Right lobe of liver (tissue), 6 donors: ENCODE data around the gene AADAC. TPM values are rescaled to one million over a fixed set of nuclear protein-coding genes. Genes with fewer than 3 reads are reported as not detected.

Experiments used
- ATAC-seq, 4 donors: fragments of 200-7000 bp; cut with Tn5 transposase; one replicate each; pipeline ENCODE4 v1.9.1; 2020; ENCODE audit warnings: mild to moderate bottlenecking in 4 of 4, moderate library complexity in 4 of 4
- DNase-seq, 3 donors: peaks; one replicate each; pipeline ENCODE4 v3.0.0-alpha.2; 2020
- H3K27ac ChIP-seq, 3 donors: fragments of 200-600 bp; one replicate each; pipeline ENCODE4 v1.8.0; 2022
- H3K27me3 ChIP-seq, 2 donors: fragments of 200-600 bp; one replicate each; pipeline ENCODE4 v1.8.0; 2022
- H3K36me3 ChIP-seq, 4 donors: fragments of 200-600 bp; sonication (generic) in 1 of 4; one replicate each; pipeline versions ENCODE4 v1.5.1 to v1.8.0; 2017 to 2022; ENCODE audit warnings: control low read depth in 1 of 4
- H3K4me1 ChIP-seq, 4 donors: fragments of 200-600 bp; sonication (generic) in 1 of 4; one replicate each; pipeline versions ENCODE4 v1.5.1 to v1.8.0; 2017 to 2022; ENCODE audit warnings: control low read depth in 1 of 4
- H3K4me3 ChIP-seq, 3 donors: fragments of 200-600 bp; one replicate each; pipeline ENCODE4 v1.8.0; 2022
- H3K9me3 ChIP-seq, 4 donors: fragments of 200-600 bp; sonication (generic) in 1 of 4; one replicate each; pipeline versions ENCODE4 v1.5.1 to v1.8.0; 2017 to 2022; ENCODE audit warnings: control low read depth in 1 of 4
- POLR2A ChIP-seq: fragments of 450-650 bp; IDR thresholded peaks from one replicate; pipeline ENCODE4 v1.6.1; 2017; ENCODE audit warnings: antibody characterized with exemption, mild to moderate bottlenecking
- WGBS: methylation state at CpG from one replicate; pipeline ENCODE4 v1.1.6; 2018; ENCODE audit warnings: low coverage, low lambda C conversion rate; ENCODE audit not compliant: insufficient coverage; ENCODE audit errors: missing lambda C conversion rate; 5-methylcytosine and 5-hydroxymethylcytosine counted together
- intact Hi-C, 2 donors: fragments of 100-400 bp; cut with DNase I; formaldehyde crosslinking; loops; one replicate each; pipeline versions ENCODE4 v1.11.2 to v1.14.1; 2022
- total RNA-seq, 6 experiments: library from RNA; depleted of rRNA in 2 of 6; stranded (reverse); fragments of >200 nt in 2 of 6; fragmentation: NEBNext Ultra II Directional in 3 of 6; extraction: Animal tissue kit (Norgen Biotek cat#: 25700) in 3 of 6; gene quantifications; one replicate each; pipeline versions ENCODE4 v1.1.0 to v1.2.4, GENCODE V29; 2016 to 2023
- TF ChIP-seq, protein P1 (sequence below), 4 donors: fragments of 200-600 bp in 3 of 4; fragments of 450-650 bp in 1 of 4; IDR thresholded peaks; one replicate each; pipeline versions ENCODE4 v1.5.1 to v1.8.0; 2016 to 2022; ENCODE audit warnings: antibody characterized with exemption in 4 of 4, mild to moderate bottlenecking in 2 of 4
- donor health status: DM: no; HTN: yes; CAD: no.
- donor health status: DM: no; HTN: no; CAD: no.
- donor health status: DM: no; HTN: no; CAD: no.
- donor health status: DM: no; HTN: yes; CAD: no.
- donor health status: DM: no; HTN: yes; CAD: no.

AADAC gene
- total RNA-seq, 6 experiments from 2014 or later = 160 to 275 (median 229) TPM

DNA sequence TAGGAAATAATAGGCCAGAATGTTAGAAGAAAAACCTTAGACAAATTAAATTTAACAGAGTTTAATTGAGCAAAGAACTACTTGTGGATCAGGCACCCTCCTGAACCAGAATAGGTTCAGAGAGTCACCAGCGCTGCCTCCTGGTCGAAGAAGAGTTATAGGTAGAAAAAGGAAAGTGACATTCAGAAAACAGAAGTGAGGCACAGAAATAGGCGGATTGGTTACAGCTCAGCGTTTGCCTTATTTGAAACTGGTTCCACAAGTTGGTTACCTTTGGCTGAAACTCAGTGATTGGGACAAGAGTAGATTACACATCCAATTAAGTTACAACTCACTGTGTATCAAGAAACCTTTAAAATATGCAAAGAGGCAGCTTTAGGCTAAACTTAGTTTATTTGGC lies 4.4 kb downstream of the AADAC start:
- intact Hi-C loops = no loop called here
- peaks cover 0 to 16% (median 0%) of the 10 kb centered on the region in 4 donors for H3K4me1 ChIP-seq
- no peak overlapping the region for H3K4me3 ChIP-seq
- H3K27me3 ChIP-seq = no peaks in the 10 kb centered on the region
- no peaks in the 10 kb centered on the region for H3K9me3 ChIP-seq
- no peak for ATAC-seq
- TF ChIP-seq, protein P1, sequence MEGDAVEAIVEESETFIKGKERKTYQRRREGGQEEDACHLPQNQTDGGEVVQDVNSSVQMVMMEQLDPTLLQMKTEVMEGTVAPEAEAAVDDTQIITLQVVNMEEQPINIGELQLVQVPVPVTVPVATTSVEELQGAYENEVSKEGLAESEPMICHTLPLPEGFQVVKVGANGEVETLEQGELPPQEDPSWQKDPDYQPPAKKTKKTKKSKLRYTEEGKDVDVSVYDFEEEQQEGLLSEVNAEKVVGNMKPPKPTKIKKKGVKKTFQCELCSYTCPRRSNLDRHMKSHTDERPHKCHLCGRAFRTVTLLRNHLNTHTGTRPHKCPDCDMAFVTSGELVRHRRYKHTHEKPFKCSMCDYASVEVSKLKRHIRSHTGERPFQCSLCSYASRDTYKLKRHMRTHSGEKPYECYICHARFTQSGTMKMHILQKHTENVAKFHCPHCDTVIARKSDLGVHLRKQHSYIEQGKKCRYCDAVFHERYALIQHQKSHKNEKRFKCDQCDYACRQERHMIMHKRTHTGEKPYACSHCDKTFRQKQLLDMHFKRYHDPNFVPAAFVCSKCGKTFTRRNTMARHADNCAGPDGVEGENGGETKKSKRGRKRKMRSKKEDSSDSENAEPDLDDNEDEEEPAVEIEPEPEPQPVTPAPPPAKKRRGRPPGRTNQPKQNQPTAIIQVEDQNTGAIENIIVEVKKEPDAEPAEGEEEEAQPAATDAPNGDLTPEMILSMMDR (IDR thresholded peaks at IDR 0.05) = no peak
- TF ChIP-seq POLR2A = no peak
- no peak for DNase-seq
- WGBS = 85% methylated on average over 4 of the region's 4 CpGs
- no peaks in the 10 kb centered on the region for H3K36me3 ChIP-seq
- no peak overlapping the region for H3K27ac ChIP-seq

DNA sequence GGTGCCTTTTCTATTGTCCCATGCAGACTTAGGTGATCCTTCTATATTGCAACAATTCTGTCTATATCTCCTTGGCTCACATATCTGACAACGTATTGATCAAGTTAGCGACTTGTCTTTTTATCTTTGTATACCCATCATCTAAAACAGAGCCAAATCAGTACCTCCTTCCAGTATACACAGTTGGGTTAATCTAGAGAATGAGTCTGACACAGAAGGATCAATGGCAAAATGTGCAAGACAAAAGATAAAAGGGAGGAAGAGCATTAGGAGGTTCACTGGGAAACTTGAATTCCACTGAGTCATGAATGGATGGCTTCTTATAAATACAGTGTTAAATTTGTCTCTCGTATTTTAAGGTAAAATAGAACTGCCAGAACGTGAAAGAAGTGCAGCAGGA lies 6.0 kb downstream of the AADAC start:
- Histone ChIP-seq H3K4me3 (no peak overlapping the region), H3K27me3 (no peaks in the 10 kb centered on the region), H3K4me1 (peaks cover 0 to 14% (median 0%) of the 10 kb centered on the region in 4 donors), H3K36me3 (peaks cover 0 to 4% (median 0%) of the 10 kb centered on the region in 4 donors), H3K27ac (no peak overlapping the region), H3K9me3 (no peaks in the 10 kb centered on the region)
- intact Hi-C loops = no loop called here
- no peak for ATAC-seq
- no peak for DNase-seq
- no peak for TF ChIP-seq POLR2A
- TF ChIP-seq, protein P1 (IDR thresholded peaks at IDR 0.05) = no peak
- 71% methylated on average over 4 of the region's 4 CpGs for WGBS

DNA sequence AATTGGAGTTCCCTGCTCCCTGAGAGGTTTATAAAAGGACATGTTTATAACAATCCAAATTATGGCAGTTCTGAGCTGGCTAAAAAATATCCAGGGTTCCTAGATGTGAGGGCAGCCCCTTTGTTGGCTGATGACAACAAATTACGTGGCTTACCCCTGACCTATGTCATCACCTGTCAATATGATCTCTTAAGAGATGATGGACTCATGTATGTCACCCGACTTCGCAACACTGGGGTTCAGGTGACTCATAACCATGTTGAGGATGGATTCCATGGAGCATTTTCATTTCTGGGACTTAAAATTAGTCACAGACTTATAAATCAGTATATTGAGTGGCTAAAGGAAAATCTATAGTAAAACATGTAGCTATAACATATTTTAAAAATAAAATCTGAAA lies 13.9 kb downstream of the AADAC start:
- Histone ChIP-seq H3K27me3 (no peaks in the 10 kb centered on the region), H3K4me3 (no peak overlapping the region), H3K4me1 (no peaks in the 10 kb centered on the region), H3K27ac (no peak overlapping the region), H3K36me3 (peaks cover 0 to 6% (median 5%) of the 10 kb centered on the region in 4 donors), H3K9me3 (no peaks in the 10 kb centered on the region)
- 85% methylated on average over 3 of the region's 3 CpGs for WGBS
- DNase-seq (no peak), ATAC-seq (no peak)
- intact Hi-C loops = no loop called here
- no peak for TF ChIP-seq POLR2A
- TF ChIP-seq, protein P1 (IDR thresholded peaks at IDR 0.05) = no peak

DNA sequence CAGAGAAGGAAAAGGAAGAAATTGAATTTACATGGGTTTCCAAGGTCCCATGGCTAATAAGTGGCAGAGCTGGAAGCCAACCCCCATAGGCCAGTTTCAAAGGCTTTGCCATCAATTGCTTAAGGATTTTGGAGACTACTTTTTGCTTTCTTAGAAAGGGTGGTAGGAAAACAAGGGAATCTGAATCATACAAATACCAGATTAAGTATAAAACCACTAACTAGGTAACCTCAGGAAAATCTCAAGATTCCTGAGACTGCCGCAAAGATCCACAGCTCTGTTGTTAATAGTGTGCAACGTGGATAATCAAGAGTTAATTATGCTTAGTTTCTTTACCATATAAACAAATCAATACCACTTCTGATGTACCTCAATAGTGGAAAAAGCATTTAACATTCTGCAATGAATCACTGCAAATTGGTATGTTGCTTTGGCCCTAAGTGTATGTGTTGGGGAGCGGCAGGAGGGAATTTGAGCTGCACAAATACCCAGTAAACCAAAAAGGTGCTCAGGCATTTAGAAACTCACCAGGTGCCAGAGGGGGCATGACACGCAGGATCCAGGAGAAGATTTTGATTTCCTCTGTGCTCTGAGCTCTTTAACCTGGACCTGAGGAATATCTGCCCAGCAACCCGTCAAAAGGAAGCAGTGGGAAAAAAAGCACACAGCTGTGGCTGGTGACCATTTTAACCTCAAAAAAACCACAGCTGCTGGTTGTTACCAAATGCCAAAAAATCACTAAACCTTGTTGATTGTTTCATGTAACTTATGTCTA lies 22.0 kb downstream of the AADAC start:
- intact Hi-C loops = no loop called here
- TF ChIP-seq, protein P1 (IDR thresholded peaks at IDR 0.05) = no peak
- no peak for TF ChIP-seq POLR2A
- H3K9me3 ChIP-seq = no peaks in the 10 kb centered on the region

More for the DNA sequence above, 22.0 kb downstream of the AADAC start:
- DNase-seq (no peak), ATAC-seq (no peak)
- peaks cover 0 to 7% (median 5%) of the 10 kb centered on the region in 4 donors for H3K4me1 ChIP-seq
- H3K36me3 ChIP-seq = no peaks in the 10 kb centered on the region
- H3K27ac ChIP-seq = no peak overlapping the region
- no peak overlapping the region for H3K4me3 ChIP-seq
- WGBS = 77% methylated on average over 5 of the region's 5 CpGs
- H3K27me3 ChIP-seq = no peaks in the 10 kb centered on the region
